Astrocyte of the cerebellum (primary cell): ENCODE results near the gene PSMD6.

Source experiments
- DNase-seq: peaks from one replicate; pipeline ENCODE4 v3.0.0-alpha.2; 2011; ENCODE audit warnings: low read depth
- H3K4me3 ChIP-seq: 2 replicates; pipeline ENCODE4 v1.5.1; 2011; ENCODE audit warnings: mild to moderate bottlenecking, low read depth, low read length, moderate library complexity
- CTCF ChIP-seq: IDR thresholded peaks from 2 replicates; pipeline ENCODE4 v1.5.1; 2012; ENCODE audit warnings: low read length, low read depth, moderate library complexity, mild to moderate bottlenecking; ENCODE audit errors: missing control alignments
- in situ Hi-C: cut with HindIII; loops from 2 replicates; pipeline ENCODE4 v1.10.0; 2017; ENCODE audit warnings: low sequenced_read_pairs

PSMD6 gene

GRCh38 chr3:63988943-63989342, 34.4 kb downstream of the PSMD6 start:
- in situ Hi-C loops, result no loop called here
- H3K4me3 ChIP-seq, result no peak overlapping the region
- no peak for TF ChIP-seq CTCF
- DNase-seq, result no peak

GRCh38 chr3:63986831-63987230, 36.5 kb downstream of the PSMD6 start:
- H3K4me3 ChIP-seq, result no peak overlapping the region
- no peak for TF ChIP-seq CTCF
- no peak for DNase-seq
- in situ Hi-C loops, result no loop called here

GRCh38 chr3:63986146-63986545, 37.1 kb downstream of the PSMD6 start:
- in situ Hi-C loops, result no loop called here
- H3K4me3 ChIP-seq, result no peak overlapping the region
- no peak for TF ChIP-seq CTCF
- DNase-seq, result no peak

GRCh38 chr3:63984391-63984790, 38.9 kb downstream of the PSMD6 start:
- no peak for DNase-seq
- no peak overlapping the region for H3K4me3 ChIP-seq
- TF ChIP-seq CTCF, result no peak
- in situ Hi-C loops, result no loop called here

- DNase-seq, result no peak
- in situ Hi-C loops, result no loop called here
- no peak for TF ChIP-seq CTCF
These were observed 41.3 kb downstream of the PSMD6 start for GRCh38 chr3:63981980-63982379.

GRCh38 chr3:63980830-63981498, 42.3 kb downstream of the PSMD6 start:
- H3K4me3 ChIP-seq, result no peak overlapping the region
- no peak for DNase-seq
- in situ Hi-C loops, result no loop called here
- no peak for TF ChIP-seq CTCF

More at GRCh38 chr3:63981980-63982379, 41.3 kb downstream of the PSMD6 start:
- H3K4me3 ChIP-seq, result no peak overlapping the region
